Glomerular endothelial cell (primary cell): ENCODE measurements around the gene LRRC59. TPM values are rescaled to one million over a fixed set of nuclear protein-coding genes. Genes with fewer than 3 reads are reported as not detected.

ENCODE experiments used
- DNase-seq: peaks from one replicate; pipeline ENCODE4 v3.0.0-alpha.2; 2011; ENCODE audit warnings: low read depth, low spot score; ENCODE audit errors: extremely low read depth
- total RNA-seq: library from RNA; depleted of rRNA; stranded (reverse); fragments of >200 nt; gene quantifications from 2 replicates; pipeline ENCODE4 v1.2.3, GENCODE V29; 2015

The LRRC59 gene
- total RNA-seq, 1 donor from 2014 or later: 157 TPM

GRCh38 chr17:50388728-50389127 lies 8.6 kb downstream of the LRRC59 start:
- DNase-seq: no peak

GRCh38 chr17:50386510-50386909 lies 10.8 kb downstream of the LRRC59 start:
- DNase-seq: no peak

GRCh38 chr17:50382931-50383330 lies 14.4 kb downstream of the LRRC59 start:
- DNase-seq: no peak

GRCh38 chr17:50381920-50382319 lies 15.4 kb downstream of the LRRC59 start:
- no peak for DNase-seq

DNA sequence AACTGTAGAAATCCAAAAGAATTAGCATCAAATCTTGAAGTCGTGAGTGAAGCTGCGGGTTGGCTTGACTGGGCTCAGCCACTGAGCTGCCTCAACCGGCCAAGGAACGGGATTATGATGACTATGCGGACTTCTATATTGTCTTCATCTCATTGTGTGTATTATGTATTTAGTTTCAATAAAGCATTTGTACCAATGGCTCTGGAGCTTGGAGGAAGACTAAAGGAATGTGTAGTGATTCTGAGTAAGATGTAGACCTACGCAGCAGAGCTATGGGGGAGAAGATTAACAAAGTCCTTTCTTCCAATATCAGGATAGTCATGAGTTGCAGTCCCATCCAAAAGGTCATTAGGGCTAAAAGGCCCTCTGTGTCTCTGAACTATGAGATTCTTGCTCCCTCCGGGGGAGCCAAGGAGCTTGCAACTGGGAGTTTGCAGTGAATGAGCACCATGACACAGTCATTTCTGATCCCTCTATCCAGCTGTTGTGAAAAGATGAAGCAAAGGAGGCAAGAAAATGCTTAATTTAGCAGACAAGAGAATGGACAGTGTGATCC lies 16.0 kb downstream of the LRRC59 start:
- DNase-seq: no peak

- DNase-seq: no peak
Observed at GRCh38 chr17:50380369-50381259, 16.7 kb downstream of the LRRC59 start.

DNA sequence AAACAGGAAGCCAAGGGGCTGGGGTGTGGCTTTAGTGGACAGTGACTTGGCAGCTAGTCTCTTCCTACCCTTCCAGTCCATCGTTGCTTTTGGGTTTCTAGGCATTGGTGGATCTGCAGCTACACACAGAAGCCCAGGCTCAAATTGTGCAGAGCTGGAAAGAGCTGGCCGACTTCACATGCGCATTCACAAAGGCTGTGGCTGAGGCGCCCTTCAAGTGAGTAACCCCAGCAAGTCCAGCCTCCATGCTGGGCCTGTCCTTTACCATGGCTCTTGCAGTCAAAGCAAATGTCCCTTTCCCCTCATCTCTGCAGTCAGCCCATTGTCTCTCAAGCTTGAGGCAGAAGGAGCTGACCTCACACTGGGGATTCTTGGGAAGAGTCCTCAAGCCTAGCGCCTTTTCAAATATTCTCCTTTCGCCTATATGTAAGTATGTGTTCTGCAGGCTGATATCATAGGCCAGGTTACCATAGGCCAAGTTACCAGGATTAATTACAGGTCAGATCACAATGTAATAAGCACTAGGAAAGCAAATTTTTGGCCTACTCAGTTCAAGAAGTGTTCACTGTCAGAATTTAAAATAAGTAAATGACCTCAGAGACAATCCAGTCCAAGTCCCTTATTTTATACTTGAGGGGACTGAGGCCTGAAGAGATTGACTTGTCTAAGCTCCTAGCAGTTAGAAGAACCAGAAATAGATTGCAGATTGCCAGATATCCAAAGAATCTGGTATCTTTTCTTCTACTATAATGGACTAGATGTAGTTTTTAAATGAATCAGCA lies 17.8 kb downstream of the LRRC59 start:
- DNase-seq: no peak

- DNase-seq: no peak
Observed at GRCh38 chr17:50375858-50376538, 21.3 kb downstream of the LRRC59 start.

- DNase-seq: no peak
Observed at GRCh38 chr17:50373705-50374104, 23.6 kb downstream of the LRRC59 start.

DNA sequence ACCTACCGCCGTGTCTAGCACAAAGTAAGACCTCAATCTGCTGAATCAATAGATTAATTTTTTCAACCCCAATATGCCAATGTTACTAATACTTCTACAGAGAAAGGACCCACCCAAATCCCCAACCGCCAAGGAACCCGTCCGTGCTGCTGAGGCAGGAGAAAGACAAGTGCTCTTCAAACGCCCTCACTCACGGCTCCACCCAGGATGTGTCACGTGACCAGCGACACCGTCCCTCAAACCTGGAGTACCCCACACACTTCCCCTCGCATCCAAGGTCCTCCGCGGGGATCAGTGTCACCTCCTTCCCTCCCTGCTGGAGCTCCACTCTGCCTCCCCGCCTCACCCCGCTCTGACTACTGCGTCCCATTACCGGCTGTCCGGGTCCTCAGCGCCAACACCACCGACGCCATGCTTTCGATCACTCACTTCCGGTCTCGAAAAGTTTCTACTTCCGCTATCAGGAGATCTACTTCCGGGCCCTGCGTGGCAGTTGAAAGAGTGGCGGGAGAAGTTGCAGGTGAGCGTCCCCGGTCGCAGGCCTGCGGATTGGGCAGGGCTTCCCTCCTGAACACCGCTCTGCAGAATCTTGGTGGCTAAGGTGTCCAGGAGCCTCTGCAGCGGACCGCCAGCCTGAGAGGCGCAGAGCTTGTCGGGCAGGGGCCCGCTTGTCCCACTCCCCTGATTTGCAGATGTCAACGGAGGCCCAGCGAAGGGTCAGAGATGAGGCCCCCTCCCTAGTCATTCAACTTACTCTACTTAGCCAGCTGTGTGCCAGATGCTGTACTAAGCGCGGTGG lies 24.4 kb downstream of the LRRC59 start, which contains the start of the genes EME1 and MRPL27:
Gene EME1 (plus strand): TSS at position 472 of the 799 bp plus-strand sequence. CDS start 1,980 bp downstream, outside the sequence.
Gene MRPL27 (minus strand): TSS at position 427 of the 799 bp plus-strand sequence. CDS start 14 bp downstream, at position 413.
- DNase-seq: peak; percentile 61

GRCh38 chr17:50372222-50372757 lies 25.0 kb downstream of the LRRC59 start:
- DNase-seq: no peak

- no peak for DNase-seq
Observed at GRCh38 chr17:50371526-50371925, 25.8 kb downstream of the LRRC59 start.

DNA sequence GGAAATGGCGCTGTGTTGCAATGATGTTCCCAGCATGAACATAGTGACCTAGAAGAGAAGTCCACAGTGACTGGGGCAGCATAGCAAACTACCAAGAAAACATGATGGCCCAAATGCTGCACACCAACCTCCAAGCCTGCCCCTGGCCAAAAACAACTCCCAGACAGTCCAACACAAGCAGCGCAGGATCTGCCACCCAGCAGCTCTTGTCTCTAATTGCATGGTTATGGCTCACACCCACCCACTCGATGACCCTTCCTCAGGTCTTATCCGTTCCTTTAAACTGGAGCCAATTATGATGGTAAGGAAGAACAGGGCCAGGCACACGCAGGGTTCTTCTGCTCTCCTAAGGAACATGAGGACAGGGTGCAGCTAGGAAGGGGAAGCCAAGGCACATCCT lies 27.3 kb downstream of the LRRC59 start:
- no peak for DNase-seq

GRCh38 chr17:50367401-50367800 lies 29.9 kb downstream of the LRRC59 start:
- DNase-seq: no peak

GRCh38 chr17:50365649-50366393 lies 31.5 kb downstream of the LRRC59 start:
- DNase-seq: no peak

GRCh38 chr17:50365165-50365564 lies 32.2 kb downstream of the LRRC59 start:
- no peak for DNase-seq

DNA sequence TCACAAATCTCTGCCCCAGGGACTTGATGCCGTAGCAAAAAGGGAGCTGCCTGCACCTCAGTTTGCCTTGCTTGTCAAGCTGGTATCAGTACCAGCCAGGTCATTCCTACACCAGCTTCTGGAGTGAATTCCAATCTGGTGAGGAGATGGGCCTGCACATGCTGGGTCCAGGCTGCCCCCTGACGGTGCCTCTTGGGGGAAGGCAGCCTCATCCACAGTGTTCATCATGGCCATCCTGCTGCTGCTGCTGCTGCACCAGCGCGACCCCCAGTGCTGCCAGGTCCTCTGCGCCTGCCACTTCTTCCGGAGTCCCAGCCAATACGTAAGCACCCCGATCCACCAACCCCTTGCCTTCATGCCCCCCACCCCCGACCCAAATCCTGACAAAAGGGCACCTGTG lies 32.6 kb downstream of the LRRC59 start:
- no peak for DNase-seq

DNA sequence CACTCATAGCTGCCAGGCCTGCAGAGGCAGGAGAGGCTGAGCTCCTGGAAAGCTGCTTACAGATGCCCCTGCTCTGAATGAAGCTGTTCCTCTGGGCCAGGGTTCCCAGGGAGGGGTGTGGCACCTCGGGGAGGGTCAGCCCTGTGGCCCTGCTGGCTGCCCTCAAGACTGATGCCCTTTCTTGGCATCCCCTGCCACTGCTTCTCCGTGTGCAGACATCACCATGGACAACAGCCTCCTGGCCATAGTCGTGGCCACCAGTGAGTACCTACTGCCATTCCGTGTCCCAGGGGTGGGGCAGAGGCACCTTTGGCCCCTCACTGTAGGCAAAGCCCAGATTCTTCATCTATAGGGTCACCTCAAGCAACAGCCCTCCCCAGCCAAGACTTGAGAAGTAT lies 33.3 kb downstream of the LRRC59 start:
- DNase-seq: no peak
